GM23338 (cell line): ENCODE results near the gene FGGY. TPM values are rescaled to one million over a fixed set of nuclear protein-coding genes. Genes with fewer than 3 reads are reported as not detected.

Source experiments
- ATAC-seq: fragments of 200-7000 bp; cut with Tn5 transposase; 3 replicates; pipeline ENCODE4 v1.9.1; 2020
- DNase-seq: peaks from one replicate; pipeline ENCODE4 v3.0.0-alpha.2; 2015; ENCODE audit warnings: low spot score
- H2AFZ ChIP-seq: fragments of 200-600 bp; sonication (generic); 2 replicates; pipeline ENCODE4 v1.8.0; 2016; ENCODE audit warnings: antibody characterized with exemption, mild to moderate bottlenecking, moderate library complexity
- H3F3A ChIP-seq: fragments of 200-600 bp; sonication (generic); replicated peaks from 2 replicates; pipeline ENCODE4 v1.8.0; 2017; ENCODE audit warnings: antibody characterized with exemption, mixed run types, low read depth
- H3K27ac ChIP-seq: fragments of 200-600 bp; sonication (generic); 2 replicates; pipeline ENCODE4 v1.6.1; 2016; ENCODE audit warnings: low read depth
- H3K27me3 ChIP-seq: fragments of 200-600 bp; sonication (generic); 2 replicates; pipeline ENCODE4 v1.8.0; 2016; ENCODE audit warnings: mild to moderate bottlenecking, mixed run types, moderate library complexity; ENCODE audit not compliant: insufficient read depth
- H3K36me3 ChIP-seq: fragments of 200-600 bp; sonication (generic); 2 replicates; pipeline ENCODE4 v1.8.0; 2016; ENCODE audit warnings: mild to moderate bottlenecking; ENCODE audit not compliant: insufficient read depth
- H3K4me1 ChIP-seq: fragments of 200-600 bp; sonication (generic); 2 replicates; pipeline ENCODE4 v1.8.0; 2016; ENCODE audit warnings: mild to moderate bottlenecking, moderate library complexity; ENCODE audit not compliant: insufficient read depth
- H3K4me2 ChIP-seq: fragments of 200-600 bp; sonication (generic); 2 replicates; pipeline ENCODE4 v1.7.1; 2017; ENCODE audit warnings: mixed run types
- H3K4me3 ChIP-seq: fragments of 200-600 bp; sonication (generic); 2 replicates; pipeline ENCODE4 v1.6.1; 2016; ENCODE audit warnings: mixed run types
- H3K79me2 ChIP-seq: fragments of 200-600 bp; sonication (generic); replicated peaks from 2 replicates; pipeline ENCODE4 v1.8.0; 2017; ENCODE audit warnings: mild to moderate bottlenecking; ENCODE audit not compliant: insufficient read depth
- H3K9me2 ChIP-seq: fragments of 200-600 bp; sonication (generic); 2 replicates; pipeline ENCODE4 v1.8.0; 2017; ENCODE audit not compliant: insufficient read depth
- H4K20me1 ChIP-seq: fragments of 200-600 bp; sonication (generic); replicated peaks from 2 replicates; pipeline ENCODE4 v1.8.0; 2017; ENCODE audit warnings: mild to moderate bottlenecking; ENCODE audit not compliant: insufficient read depth
- H3K27ac Mint-ChIP-seq: 2 replicates; pipeline ENCODE4 v1.8.0; 2020; ENCODE audit warnings: inconsistent platforms, mild to moderate bottlenecking, moderate library complexity, mixed read lengths
- H3K27me3 Mint-ChIP-seq: 3 replicates; pipeline ENCODE4 v1.8.0; 2022; ENCODE audit warnings: low read depth, mild to moderate bottlenecking, moderate library complexity, mixed read lengths, inconsistent platforms; ENCODE audit not compliant: insufficient read depth, poor library complexity
- H3K36me3 Mint-ChIP-seq: 3 replicates; pipeline ENCODE4 v1.8.0; 2021; ENCODE audit warnings: low read depth, mild to moderate bottlenecking, inconsistent platforms, moderate library complexity, mixed read lengths
- H3K4me1 Mint-ChIP-seq: 3 replicates; pipeline ENCODE4 v1.8.0; 2020; ENCODE audit warnings: mild to moderate bottlenecking, inconsistent platforms, mixed read lengths
- H3K4me3 Mint-ChIP-seq: 3 replicates; pipeline ENCODE4 v1.8.0; 2021; ENCODE audit warnings: moderate library complexity, mild to moderate bottlenecking, inconsistent platforms, mixed read lengths
- H3K9me3 Mint-ChIP-seq: 3 replicates; pipeline ENCODE4 v1.8.0; 2020; ENCODE audit warnings: moderate library complexity, mild to moderate bottlenecking, inconsistent platforms, mixed read lengths
- CREB1 ChIP-seq: fragments of 250-450 bp; sonication (Bioruptor Pico); IDR thresholded peaks from 2 replicates; pipeline ENCODE4 v1.5.0; 2020; ENCODE audit warnings: low read depth, mild to moderate bottlenecking, moderate library complexity
- EZH2 ChIP-seq: fragments of 200-600 bp; sonication (generic); IDR thresholded peaks from one replicate; pipeline ENCODE4 v1.8.0; 2017; ENCODE audit warnings: antibody characterized with exemption, mild to moderate bottlenecking, low read depth; ENCODE audit not compliant: unreplicated experiment
- EZH2phosphoT487 ChIP-seq: fragments of 200-600 bp; sonication (generic); IDR thresholded peaks from one replicate; pipeline ENCODE4 v1.8.1; 2018; ENCODE audit warnings: antibody characterized with exemption; ENCODE audit not compliant: unreplicated experiment
- JUNB ChIP-seq: IDR thresholded peaks from one replicate; pipeline ENCODE4 v1.6.1; 2016; ENCODE audit warnings: antibody characterized with exemption; ENCODE audit not compliant: unreplicated experiment
- NANOG ChIP-seq: IDR thresholded peaks from 2 replicates; pipeline ENCODE4 v1.6.1; 2016; ENCODE audit warnings: antibody characterized with exemption, borderline replicate concordance
- POLR2AphosphoS5 ChIP-seq: IDR thresholded peaks from 2 replicates; pipeline ENCODE4 v1.6.1; 2016; ENCODE audit warnings: antibody characterized with exemption, low read depth
- STAT1 ChIP-seq: IDR thresholded peaks from one replicate; pipeline ENCODE4 v1.6.1; 2016; ENCODE audit warnings: antibody characterized with exemption; ENCODE audit not compliant: unreplicated experiment
- ZNF331 ChIP-seq: fragments of 250-450 bp; sonication (Bioruptor Pico); IDR thresholded peaks from 2 replicates; pipeline ENCODE4 v1.5.0; 2020; ENCODE audit warnings: low read depth, mild to moderate bottlenecking, moderate library complexity
- ZNF462 ChIP-seq: fragments of 250-450 bp; sonication (Bioruptor Pico); IDR thresholded peaks from 2 replicates; pipeline ENCODE4 v1.5.0; 2020; ENCODE audit warnings: mild to moderate bottlenecking, moderate library complexity
- polyA plus RNA-seq: library from polyadenylated mRNA; unstranded; fragments of >200 nt; fragmentation: Nextera tagmentation; extraction: Ambion mirVana; gene quantifications from 2 replicates; pipeline ENCODE4 v1.2.1, GENCODE V29; 2016
- total RNA-seq: library from RNA; depleted of rRNA; stranded (reverse); fragments of >200 nt; shearing (Covaris generic); gene quantifications from 2 replicates; pipeline ENCODE4 v1.2.3, GENCODE V29; 2014
- TF ChIP-seq, protein P1 (sequence below), 2 experiments: fragments of 200-600 bp in 1 of 2; sonication (generic) in 1 of 2; conservative IDR thresholded peaks; 2 replicates each; pipeline versions ENCODE4 v1.5.1 to v1.6.1; 2016 to 2017; ENCODE audit warnings: antibody characterized with exemption in 2 of 2, low read depth in 2 of 2, mild to moderate bottlenecking in 2 of 2, moderate library complexity in 1 of 2
- TF ChIP-seq, protein P2 (sequence below): IDR thresholded peaks from one replicate; pipeline ENCODE4 v1.6.1; 2018; ENCODE audit warnings: antibody characterized with exemption; ENCODE audit not compliant: unreplicated experiment
- TF ChIP-seq, protein P3 (sequence below): IDR thresholded peaks from 2 replicates; pipeline ENCODE4 v1.6.1; 2016; ENCODE audit warnings: antibody characterized with exemption

The FGGY gene
- total and polyA plus RNA-seq, 2 experiments from 2014 or later, result 10.9 to 21.4 TPM

DNA sequence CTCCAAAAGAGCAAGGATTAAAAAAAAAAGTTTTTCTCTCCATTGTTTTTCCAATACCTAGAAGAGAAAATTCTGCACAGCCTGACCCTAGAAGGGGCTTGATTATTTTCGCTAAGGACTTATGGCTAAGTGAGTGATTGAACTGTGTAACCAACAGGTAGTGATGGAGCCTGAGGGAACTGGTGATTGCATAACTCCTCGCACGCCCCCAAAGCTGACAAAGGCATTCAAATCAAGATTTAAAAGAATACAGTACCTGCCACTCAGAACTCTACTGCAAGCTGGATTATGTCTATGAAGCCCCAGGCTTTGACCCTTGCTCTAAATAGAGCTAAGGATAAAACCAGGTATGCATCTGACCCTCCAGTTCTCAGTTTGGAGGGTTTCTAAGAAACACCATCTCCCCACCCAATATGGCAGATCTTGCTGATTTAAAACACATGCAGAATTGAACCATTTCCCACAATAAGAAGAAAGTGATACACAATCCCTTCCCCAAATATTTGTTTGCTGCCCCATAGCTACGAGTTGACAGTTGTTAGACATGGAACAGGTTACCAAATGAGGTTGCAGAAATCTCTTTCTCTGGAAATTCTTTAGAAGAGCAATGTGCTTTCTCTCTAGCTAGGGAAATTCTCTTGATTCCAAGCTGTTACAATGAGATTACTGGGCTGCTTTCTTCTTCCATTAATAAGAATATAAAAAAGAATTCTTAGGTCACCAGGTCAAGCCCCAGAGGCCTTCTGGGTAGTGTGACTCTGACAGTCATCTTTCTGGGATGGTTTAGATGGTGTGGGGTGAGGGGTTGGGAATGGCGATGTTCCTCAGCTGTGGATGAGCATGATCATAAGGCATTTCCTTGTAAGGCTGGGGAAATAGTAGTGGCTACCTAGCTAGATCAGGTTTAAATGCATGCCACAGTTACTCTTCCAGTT is 35.1 kb downstream of the FGGY start:
- Histone ChIP-seq H3K36me3 (no peaks in the 10 kb centered on the region), H2AFZ (no peak overlapping the region), H3K79me2 (no peaks in the 10 kb centered on the region), H3K9me2 (peaks cover 5% of the 10 kb centered on the region; the same call in 1 of the 2 replicates), H3K4me2 (no peak overlapping the region), H3K27me3 (no peaks in the 10 kb centered on the region), H4K20me1 (no peaks in the 10 kb centered on the region), H3F3A (no peaks in the 10 kb centered on the region), H3K4me1 (no peaks in the 10 kb centered on the region), H3K4me3 (no peak overlapping the region), H3K27ac (no peak overlapping the region)
- Mint-ChIP-seq H3K9me3 (no peaks in the 10 kb centered on the region), H3K27me3 (no peaks in the 10 kb centered on the region), H3K27ac (no peak overlapping the region; the same call in 1 of the 2 replicates), H3K4me1 (peaks cover 4% of the 10 kb centered on the region; the same call in 2 of the 3 replicates), H3K36me3 (peaks cover 6% of the 10 kb centered on the region), H3K4me3 (no peak overlapping the region)
- TF ChIP-seq, protein P1, sequence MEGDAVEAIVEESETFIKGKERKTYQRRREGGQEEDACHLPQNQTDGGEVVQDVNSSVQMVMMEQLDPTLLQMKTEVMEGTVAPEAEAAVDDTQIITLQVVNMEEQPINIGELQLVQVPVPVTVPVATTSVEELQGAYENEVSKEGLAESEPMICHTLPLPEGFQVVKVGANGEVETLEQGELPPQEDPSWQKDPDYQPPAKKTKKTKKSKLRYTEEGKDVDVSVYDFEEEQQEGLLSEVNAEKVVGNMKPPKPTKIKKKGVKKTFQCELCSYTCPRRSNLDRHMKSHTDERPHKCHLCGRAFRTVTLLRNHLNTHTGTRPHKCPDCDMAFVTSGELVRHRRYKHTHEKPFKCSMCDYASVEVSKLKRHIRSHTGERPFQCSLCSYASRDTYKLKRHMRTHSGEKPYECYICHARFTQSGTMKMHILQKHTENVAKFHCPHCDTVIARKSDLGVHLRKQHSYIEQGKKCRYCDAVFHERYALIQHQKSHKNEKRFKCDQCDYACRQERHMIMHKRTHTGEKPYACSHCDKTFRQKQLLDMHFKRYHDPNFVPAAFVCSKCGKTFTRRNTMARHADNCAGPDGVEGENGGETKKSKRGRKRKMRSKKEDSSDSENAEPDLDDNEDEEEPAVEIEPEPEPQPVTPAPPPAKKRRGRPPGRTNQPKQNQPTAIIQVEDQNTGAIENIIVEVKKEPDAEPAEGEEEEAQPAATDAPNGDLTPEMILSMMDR (conservative IDR thresholded peaks at IDR 0.05; ENCODE audit: low read depth in 2 of 2), result no peak
- TF ChIP-seq STAT1, result no peak
- TF ChIP-seq POLR2AphosphoS5, result no peak
- TF ChIP-seq ZNF331 (CRISPR knock-in tag), result no peak
- no peak for TF ChIP-seq EZH2phosphoT487
- no peak for TF ChIP-seq NANOG
- no peak for TF ChIP-seq JUNB
- TF ChIP-seq EZH2, result no peak
- TF ChIP-seq ZNF462 (CRISPR knock-in tag), result no peak
- TF ChIP-seq, protein P2, sequence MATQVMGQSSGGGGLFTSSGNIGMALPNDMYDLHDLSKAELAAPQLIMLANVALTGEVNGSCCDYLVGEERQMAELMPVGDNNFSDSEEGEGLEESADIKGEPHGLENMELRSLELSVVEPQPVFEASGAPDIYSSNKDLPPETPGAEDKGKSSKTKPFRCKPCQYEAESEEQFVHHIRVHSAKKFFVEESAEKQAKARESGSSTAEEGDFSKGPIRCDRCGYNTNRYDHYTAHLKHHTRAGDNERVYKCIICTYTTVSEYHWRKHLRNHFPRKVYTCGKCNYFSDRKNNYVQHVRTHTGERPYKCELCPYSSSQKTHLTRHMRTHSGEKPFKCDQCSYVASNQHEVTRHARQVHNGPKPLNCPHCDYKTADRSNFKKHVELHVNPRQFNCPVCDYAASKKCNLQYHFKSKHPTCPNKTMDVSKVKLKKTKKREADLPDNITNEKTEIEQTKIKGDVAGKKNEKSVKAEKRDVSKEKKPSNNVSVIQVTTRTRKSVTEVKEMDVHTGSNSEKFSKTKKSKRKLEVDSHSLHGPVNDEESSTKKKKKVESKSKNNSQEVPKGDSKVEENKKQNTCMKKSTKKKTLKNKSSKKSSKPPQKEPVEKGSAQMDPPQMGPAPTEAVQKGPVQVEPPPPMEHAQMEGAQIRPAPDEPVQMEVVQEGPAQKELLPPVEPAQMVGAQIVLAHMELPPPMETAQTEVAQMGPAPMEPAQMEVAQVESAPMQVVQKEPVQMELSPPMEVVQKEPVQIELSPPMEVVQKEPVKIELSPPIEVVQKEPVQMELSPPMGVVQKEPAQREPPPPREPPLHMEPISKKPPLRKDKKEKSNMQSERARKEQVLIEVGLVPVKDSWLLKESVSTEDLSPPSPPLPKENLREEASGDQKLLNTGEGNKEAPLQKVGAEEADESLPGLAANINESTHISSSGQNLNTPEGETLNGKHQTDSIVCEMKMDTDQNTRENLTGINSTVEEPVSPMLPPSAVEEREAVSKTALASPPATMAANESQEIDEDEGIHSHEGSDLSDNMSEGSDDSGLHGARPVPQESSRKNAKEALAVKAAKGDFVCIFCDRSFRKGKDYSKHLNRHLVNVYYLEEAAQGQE, result no peak
- TF ChIP-seq, protein P3, sequence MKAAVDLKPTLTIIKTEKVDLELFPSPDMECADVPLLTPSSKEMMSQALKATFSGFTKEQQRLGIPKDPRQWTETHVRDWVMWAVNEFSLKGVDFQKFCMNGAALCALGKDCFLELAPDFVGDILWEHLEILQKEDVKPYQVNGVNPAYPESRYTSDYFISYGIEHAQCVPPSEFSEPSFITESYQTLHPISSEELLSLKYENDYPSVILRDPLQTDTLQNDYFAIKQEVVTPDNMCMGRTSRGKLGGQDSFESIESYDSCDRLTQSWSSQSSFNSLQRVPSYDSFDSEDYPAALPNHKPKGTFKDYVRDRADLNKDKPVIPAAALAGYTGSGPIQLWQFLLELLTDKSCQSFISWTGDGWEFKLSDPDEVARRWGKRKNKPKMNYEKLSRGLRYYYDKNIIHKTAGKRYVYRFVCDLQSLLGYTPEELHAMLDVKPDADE, result no peak
- no peak for TF ChIP-seq CREB1 (CRISPR knock-in tag)
- no peak for ATAC-seq
- no peak for DNase-seq
